GM18511 (cell line): ENCODE results near the gene TUSC2.

Experiments
- ATAC-seq: cut with Tn5 transposase; IDR thresholded peaks from one replicate; pipeline ENCODE4 v1.9.1; 2021; ENCODE audit warnings: mild to moderate bottlenecking, moderate library complexity; ENCODE audit not compliant: unreplicated experiment

TUSC2 gene

GRCh38 chr3:50354850-50355249 lies 26.8 kb upstream of the TUSC2 start:
- no peak for ATAC-seq

DNA sequence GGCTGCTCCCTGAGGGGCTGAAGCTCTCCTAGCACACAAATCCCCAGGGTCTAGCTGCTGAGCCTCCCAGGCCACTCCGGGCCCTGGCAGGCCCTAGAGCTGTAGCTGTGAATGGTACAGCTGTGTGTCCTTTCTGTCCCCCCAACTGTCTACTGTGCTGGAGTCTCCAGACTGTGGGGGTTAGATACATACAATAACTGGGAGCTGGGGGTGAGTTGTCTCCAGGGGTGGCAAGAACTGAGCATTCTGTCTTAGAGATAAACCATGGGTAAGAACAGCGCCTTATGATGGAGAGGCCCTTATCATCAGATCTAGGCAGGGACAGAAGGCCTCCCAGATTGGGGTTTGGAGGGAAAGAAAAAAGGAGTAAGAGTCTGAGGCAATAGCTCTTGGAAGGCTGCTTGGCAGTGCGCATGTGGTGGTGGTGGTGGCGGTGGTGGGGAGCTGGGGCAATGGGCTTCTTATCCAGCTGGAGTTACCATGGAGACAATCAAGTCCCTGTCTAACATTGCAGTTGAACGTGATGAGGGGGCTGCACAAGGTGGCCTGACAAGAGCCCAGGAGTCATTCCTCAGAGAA lies 26.3 kb upstream of the TUSC2 start:
- no peak for ATAC-seq

DNA sequence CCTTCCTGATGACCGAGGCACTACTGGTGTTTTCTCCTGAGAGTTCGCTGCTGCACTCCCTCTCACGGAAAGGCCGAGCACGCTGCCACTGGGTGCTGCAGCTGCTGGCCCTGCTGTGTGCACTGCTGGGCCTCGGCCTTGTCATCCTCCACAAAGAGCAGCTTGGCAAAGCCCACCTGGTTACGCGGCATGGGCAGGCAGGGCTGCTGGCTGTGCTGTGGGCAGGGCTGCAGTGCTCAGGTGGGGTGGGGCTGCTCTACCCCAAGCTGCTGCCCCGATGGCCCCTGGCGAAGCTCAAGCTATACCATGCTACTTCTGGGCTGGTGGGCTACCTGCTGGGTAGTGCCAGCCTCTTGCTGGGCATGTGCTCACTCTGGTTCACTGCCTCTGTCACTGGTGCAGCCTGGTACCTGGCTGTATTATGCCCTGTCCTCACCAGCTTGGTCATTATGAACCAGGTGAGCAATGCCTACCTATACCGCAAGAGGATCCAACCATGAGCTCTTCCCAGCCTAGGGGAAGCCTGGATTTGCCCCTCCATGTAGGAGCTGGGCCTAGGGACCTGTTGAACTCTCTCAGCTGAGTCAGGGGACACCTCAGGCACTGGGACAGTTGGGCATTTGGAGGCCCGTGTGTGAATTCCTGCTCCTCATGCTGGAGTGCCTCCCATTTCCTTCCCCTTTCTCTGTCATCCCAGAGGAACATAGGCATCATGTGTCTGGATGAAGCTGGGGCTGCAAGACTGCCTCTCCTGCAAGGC lies 25.4 kb upstream of the TUSC2 start:
- ATAC-seq: no peak

DNA sequence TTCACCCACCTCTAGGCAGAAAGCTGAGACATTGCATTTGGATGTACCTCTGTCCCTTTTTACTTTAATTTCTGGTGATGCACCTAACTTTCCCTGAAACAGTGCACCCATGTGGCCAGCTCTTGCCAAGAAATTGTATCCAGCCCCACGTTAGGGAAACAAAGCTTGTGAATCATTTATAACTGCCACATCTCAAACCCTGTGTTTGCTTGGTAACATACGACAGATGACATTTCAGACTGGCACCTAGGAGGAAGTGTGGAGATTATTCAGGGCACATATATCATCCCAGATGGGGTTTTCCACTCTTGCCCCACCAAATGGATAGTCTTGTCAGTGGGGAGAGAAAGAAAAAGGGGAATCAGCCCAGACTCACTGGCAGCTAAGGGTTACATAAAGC lies 24.8 kb upstream of the TUSC2 start:
- no peak for ATAC-seq

DNA sequence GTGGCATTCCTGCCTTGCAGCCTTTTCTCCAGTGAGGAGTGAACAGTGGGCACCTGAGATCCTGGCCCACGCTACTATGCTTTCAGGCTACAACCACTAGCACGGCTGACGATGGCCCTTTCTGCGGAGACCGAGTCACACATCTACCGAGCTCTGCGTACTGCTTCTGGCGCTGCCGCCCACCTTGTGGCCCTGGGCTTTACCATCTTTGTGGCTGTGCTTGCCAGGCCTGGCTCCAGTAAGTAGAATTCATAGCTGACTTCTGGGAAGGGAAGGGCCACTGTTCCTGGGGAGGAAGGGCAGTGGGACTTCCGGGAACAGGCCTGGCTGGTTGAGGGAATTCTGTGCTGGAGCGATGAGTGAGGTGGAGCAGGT lies 23.3 kb upstream of the TUSC2 start:
- ATAC-seq: no peak

DNA sequence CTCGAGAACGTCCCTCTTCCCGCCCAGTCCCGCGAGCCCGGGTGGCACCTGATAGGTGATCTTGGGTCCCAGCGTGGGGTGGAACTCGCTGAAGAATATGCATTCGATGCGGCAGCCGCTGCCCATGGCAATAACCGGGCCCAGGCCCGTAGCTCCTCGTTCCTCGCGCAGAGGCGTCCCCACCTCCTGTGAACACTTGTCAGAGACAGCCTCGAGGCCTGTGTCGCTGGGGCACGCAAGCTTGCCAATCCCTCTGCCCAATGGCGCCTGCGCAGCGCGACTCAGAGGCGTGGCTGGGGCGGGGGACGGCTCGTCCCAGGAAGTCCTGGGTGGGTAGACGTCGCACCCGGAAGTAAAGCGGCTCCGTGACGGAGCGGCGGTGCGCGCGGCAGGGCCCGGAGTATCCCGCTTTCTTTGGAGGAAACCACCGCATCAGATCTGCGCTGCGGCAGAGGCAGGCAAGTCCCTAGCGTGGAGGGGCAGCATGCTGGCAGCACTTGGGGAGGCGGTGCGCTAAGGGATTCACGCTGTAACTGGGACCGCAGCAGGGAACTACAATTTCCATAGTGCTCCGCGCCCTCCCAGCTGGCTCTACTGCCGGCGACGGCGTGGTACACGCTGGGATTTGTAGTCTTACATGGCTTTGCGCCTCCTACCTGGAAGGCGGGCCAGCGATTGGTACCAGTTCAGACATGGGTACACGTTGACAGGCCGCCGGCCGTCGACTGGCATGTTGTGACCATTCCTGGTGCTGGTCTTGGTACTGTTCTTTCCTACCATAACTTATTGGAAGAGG lies 22.7 kb upstream of the TUSC2 start, which contains the start of the genes CYB561D2 and NPRL2:
Gene CYB561D2, plus strand, starts transcription at position 336 of the 796 bp plus-strand sequence. CDS start 572 bp downstream, outside the sequence.
Gene NPRL2, minus strand, starts transcription at position 249 of the 796 bp plus-strand sequence. Its CDS starts 123 bp downstream, at position 126.
- peak; percentile 89 for ATAC-seq

DNA sequence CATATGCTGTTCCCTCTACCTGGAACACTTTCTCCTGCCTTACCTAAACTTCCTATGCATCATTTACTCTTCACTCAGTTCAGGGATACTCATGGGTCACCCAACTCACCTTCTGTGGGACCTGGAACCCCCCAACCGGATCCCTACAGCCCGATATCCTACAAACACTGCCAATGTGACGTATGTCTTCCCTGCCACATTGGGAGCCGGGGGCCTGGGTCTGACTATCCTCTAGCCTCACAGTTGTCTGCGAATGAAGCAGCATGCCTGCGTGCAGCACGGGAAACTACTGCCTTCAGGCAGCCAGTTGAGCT lies 22.1 kb upstream of the TUSC2 start:
- ATAC-seq: no peak

DNA sequence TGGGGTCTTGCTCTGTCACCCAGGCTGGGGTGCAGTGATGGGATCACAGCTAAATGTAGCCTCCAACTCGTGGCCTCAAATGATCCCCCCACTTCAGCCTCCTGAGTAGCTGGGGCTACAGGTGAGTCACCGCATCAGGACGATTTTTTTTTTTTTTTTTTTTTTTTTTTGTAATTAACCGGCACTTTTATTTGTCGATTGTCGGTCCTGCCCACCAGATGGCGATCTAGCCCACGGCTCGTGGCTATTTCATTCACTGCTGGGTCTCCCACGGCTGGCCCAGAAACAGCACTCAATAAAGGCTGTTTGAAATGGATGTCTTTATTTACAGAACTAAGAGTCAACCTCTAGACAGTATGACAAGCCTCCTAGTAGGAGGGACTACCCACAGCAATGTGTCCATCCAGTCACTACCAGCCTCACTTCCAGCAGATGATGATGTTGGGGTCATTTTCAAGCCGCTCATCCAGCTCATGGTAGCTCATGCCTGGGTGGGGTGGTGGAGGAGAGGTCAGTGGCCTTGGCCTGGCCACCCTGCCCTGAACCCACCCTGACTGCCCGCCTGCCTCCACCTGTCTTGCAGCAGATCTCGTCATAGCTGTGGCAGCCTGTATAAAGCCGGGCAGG lies 19.3 kb upstream of the TUSC2 start:
- ATAC-seq: no peak

DNA sequence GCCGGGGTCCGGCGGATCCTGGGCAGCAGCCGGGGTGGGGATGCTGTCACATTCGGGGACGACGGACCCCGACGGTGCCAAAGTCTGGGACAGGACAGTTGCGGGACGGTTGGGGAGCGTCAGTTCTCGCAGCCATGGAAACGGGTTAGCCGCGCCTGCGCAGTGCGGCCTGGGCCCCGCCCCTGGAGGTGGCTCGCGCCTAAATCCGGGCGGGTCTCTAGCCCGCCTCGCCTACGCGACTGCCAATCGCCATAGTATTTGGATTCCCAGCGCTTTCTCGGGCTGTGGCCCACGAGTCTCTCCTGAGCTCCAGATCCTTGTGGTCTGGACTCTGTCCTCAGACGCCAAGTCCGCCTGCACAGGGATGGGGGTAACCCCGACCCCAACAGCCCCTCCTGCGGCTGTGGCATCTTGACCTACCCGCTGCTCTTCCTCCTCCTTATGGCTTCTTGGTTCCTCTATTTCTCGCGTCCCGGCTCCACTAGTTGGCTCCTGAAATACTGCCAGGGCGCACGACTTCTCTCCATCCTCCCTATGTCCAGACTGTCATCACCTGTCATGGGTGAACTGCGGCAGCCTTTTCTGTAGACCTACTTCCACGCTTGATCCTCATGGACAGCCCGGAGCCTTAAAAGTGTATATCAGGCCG lies 17.7 kb upstream of the TUSC2 start, which contains the start of gene ZMYND10:
Gene ZMYND10, minus strand, starts transcription at position 147 of the 649 bp plus-strand sequence. CDS start 153 bp downstream, outside the sequence.
- no peak for ATAC-seq

GRCh38 chr3:50345008-50345407 lies 17.0 kb upstream of the TUSC2 start:
- ATAC-seq: no peak

DNA sequence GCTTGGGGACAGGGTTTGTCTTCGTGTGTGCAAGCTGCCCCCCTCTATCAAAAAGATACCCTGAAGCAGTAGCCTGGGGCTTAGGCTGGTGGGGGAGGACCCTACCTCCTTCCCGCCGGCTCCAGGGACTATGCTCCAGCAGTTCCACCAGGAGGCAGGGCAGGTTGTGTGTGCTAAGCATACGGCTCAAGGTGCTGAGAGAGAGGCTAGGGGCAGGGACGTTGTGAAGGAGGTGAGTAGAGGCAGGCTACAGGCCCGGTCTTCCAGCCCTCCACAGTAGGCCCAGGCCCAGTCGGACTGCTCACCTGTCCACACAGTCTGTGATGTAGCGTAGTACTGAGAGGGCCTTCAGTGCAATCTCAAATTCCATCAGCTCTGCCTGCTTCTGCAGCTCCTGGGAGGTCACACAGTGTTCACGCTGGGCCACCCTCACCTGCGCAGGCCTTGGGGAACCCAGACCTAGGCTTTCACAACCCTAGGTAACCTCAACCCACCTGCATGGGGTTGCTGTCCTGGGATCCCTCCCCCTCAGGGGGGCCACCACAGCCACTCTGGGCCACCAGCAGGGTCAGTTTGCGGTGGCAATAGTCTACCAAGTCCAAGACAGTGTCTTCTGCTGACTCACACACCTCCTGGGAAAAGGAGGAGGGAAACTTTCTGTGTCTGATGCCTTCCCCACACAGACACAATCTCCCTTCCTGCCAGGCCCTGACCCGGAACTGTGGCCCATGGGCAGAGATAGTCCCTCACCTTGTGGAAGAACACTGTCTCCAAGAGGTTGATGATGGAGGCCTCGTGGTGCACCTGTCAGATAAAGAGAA lies 15.0 kb upstream of the TUSC2 start:
- no peak for ATAC-seq

GRCh38 chr3:50341996-50342650 lies 14.1 kb upstream of the TUSC2 start:
- ATAC-seq: no peak

DNA sequence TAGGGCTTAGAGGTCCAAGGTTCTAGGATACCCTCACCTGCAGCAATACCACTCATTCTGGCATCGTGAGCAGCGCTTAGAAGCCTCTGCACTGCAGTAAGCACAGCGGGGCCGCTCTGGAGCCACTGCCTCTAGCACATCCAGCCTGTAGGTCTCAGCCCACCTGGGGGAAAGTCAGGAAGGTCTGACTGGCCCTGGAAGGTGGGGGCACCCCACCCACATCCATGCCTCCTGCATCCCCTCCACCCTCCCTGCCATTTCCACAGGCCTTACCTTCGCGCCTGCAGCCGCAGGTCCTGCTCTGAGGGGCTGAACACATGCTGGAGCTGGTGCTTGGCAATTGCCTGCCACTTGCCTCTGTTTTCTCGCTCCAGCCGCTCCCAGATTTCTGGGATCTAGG lies 13.5 kb upstream of the TUSC2 start:
- no peak for ATAC-seq

GRCh38 chr3:50340448-50341329 lies 12.7 kb upstream of the TUSC2 start, which contains the start of gene RASSF1:
RASSF1 (minus strand) TSS chr3:50340836; CDS start chr3:50340805, 31 bp downstream.
- ATAC-seq: no peak

DNA sequence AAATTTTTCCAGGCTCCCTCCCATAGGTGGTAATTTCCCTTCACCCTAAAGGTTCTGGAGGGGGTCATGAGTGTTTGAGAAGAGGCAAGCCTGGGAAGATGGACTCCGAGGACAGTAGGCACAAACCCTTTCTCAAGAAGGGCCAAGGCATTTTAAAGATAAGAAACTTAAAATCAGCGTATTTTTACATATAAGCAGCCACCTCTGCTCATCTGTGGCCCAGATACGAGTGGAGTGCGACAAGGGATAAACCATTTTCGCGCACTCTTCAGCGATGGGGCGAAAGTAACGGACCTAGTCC lies 12.1 kb upstream of the TUSC2 start:
- ATAC-seq: no peak

GRCh38 chr3:50339485-50340146 lies 11.6 kb upstream of the TUSC2 start:
- no peak for ATAC-seq

DNA sequence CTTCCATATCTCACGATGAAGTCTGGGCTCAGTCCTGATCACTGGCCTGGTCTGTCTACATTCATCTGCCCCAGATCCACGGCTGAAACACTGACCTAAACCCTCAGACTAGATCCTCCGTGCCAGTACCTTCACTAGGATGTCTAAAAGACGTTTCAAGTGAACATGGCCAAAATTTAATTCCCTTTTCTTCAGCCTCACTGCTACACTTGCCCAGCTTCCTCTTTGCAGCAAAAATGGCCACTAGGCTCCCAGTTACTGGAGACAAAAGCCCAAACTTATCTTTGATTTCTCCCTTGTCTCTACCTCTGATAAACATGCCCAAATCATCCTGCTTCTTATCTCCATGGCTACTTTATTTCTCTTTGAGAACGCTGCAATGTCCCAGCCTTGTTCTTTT lies 10.9 kb upstream of the TUSC2 start:
- ATAC-seq: no peak
